AG04450 (cell line): Measurements from ENCODE around the gene PPP1R3G. TPM values are rescaled to one million over a fixed set of nuclear protein-coding genes. Genes with fewer than 3 reads are reported as not detected.

Experiments
- CTCF ChIA-PET: fragments of 300-600, 350-600 bp; formaldehyde crosslinking; extraction: SDS; loops from one replicate; lab custom pipeline; 2022; ENCODE audit warnings: antibody characterized with exemption, inconsistent platforms; lab: Charles Lee
- POLR2A ChIA-PET: fragments of 350-600 bp; formaldehyde crosslinking; extraction: SDS; loops from one replicate; lab custom pipeline; 2021; ENCODE audit warnings: antibody characterized with exemption, inconsistent platforms; lab: Yijun Ruan, JAX
- DNase-seq: peaks from one replicate; pipeline ENCODE4 v3.0.0-alpha.2; 2011; ENCODE audit warnings: low read depth, low spot score
- H3K27ac ChIP-seq: one replicate; pipeline ENCODE4 v1.5.1; 2012; ENCODE audit warnings: low read depth, low read length, control low read depth
- H3K27me3 ChIP-seq: one replicate; pipeline ENCODE4 v1.6.0; 2012; ENCODE audit warnings: low read length; ENCODE audit not compliant: control insufficient read depth, insufficient read depth
- H3K4me3 ChIP-seq: 2 replicates; pipeline ENCODE4 v1.5.1; 2011; ENCODE audit warnings: mild to moderate bottlenecking, low read depth, low read length, control low read depth
- H3K9me3 ChIP-seq: 2 replicates; pipeline ENCODE4 v1.5.1; 2012; ENCODE audit warnings: low read length; ENCODE audit not compliant: control insufficient read depth, insufficient read depth
- polyA plus RNA-seq: library from polyadenylated mRNA; depleted of rRNA; stranded (reverse); fragments of >200 nt; gene quantifications from 2 replicates; pipeline ENCODE4 v1.2.3, GENCODE V29; 2011
- TF ChIP-seq, protein P1 (sequence below): IDR thresholded peaks from 2 replicates; pipeline ENCODE4 v1.5.1; 2011; ENCODE audit warnings: low read depth, low read length, control low read depth, inconsistent platforms

The PPP1R3G gene
- polyA plus RNA-seq, 1 experiment, result 0.11 TPM

DNA sequence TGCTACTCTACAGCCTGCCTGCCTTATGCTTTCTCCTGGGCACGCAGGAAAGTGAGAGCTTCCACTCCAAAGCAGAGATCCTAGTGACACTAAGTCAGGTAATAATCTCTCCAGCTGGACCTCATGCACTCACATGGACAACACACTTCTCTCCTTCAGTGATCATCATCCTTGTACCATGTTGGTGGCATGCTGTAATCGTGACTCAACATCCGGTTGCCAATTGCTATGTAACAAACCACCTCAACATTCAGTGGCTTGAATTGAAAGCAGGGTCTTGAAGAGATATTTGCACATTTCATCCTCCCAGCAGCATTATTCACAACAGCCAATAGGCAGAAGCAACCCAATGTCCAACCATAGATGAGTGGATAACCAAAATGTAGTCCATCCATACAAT lies 40.3 kb upstream of the PPP1R3G start:
- H3K9me3 ChIP-seq, result peaks cover 5% of the 10 kb centered on the region
- H3K4me3 ChIP-seq, result no peak overlapping the region
- ChIA-PET POLR2A (no interaction called here), CTCF (interaction anchor here (1.1 to 3.9 kb wide), 2 partner anchors 12 to 14 kb away, joined by 3 to 14 read pairs; no protein-coding TSS in a partner anchor)
- peaks cover 3% of the 10 kb centered on the region for H3K27me3 ChIP-seq
- DNase-seq, result no peak
- TF ChIP-seq, protein P1, sequence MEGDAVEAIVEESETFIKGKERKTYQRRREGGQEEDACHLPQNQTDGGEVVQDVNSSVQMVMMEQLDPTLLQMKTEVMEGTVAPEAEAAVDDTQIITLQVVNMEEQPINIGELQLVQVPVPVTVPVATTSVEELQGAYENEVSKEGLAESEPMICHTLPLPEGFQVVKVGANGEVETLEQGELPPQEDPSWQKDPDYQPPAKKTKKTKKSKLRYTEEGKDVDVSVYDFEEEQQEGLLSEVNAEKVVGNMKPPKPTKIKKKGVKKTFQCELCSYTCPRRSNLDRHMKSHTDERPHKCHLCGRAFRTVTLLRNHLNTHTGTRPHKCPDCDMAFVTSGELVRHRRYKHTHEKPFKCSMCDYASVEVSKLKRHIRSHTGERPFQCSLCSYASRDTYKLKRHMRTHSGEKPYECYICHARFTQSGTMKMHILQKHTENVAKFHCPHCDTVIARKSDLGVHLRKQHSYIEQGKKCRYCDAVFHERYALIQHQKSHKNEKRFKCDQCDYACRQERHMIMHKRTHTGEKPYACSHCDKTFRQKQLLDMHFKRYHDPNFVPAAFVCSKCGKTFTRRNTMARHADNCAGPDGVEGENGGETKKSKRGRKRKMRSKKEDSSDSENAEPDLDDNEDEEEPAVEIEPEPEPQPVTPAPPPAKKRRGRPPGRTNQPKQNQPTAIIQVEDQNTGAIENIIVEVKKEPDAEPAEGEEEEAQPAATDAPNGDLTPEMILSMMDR, result no peak
- no peak overlapping the region for H3K27ac ChIP-seq

DNA sequence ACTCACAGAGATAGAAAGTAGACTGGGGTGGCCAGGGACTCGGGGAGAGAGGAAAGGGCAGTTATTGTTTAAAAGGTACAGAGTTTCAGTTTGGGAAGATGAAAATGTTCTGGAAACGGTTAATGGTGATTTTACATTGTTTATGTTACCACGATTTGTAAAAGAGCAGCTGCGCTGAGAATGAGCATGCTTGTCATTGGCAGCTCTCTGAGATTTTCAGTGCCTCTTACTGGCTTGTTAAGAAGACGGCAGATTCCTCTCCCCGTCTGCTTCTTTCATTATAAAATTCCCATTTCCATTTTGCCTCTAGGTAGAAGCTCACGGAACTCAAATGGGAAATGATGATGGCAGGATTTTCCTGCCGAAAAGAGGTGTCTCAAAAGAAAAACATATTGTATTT lies 39.7 kb upstream of the PPP1R3G start:
- peaks cover 5% of the 10 kb centered on the region for H3K9me3 ChIP-seq
- DNase-seq, result no peak
- no peak overlapping the region for H3K27ac ChIP-seq
- TF ChIP-seq, protein P1, result no peak
- ChIA-PET POLR2A (no interaction called here), CTCF (interaction anchor here (0.6 to 3.9 kb wide), 3 partner anchors 12 to 369 kb away, joined by 3 to 14 read pairs (median 9); no protein-coding TSS in a partner anchor)
- H3K27me3 ChIP-seq, result peaks cover 3% of the 10 kb centered on the region
- H3K4me3 ChIP-seq, result peak overlapping the region; percentile 13

DNA sequence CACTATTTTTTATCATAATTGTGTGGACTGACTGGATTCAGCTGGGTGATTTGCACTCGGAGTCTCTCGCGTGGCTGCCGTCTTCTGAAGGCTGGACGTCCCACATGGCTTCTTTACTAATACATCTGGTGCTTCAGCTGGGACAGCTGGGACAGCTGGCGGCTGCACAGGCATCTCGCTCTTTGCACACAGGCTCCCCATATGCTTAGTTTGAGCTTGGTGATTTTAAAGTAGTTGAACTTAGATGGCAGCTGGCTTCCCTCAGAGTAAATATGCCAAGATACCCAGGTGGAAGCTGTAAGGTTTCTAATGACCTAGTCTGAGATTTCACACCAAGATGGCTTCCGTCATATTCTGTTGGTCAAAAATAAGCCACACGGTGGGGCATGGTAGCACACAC lies 38.7 kb upstream of the PPP1R3G start:
- POLR2A ChIA-PET, result no interaction called here
- TF ChIP-seq, protein P1, result no peak
- Histone ChIP-seq H3K27me3 (peaks cover 3% of the 10 kb centered on the region), H3K4me3 (no peak overlapping the region), H3K27ac (no peak overlapping the region), H3K9me3 (peaks cover 5% of the 10 kb centered on the region)
- no peak for DNase-seq
- CTCF ChIA-PET, result interaction anchor here (3.9 kb wide), 1 partner anchor 16 kb away, joined by 14 read pairs; no protein-coding TSS in a partner anchor

DNA sequence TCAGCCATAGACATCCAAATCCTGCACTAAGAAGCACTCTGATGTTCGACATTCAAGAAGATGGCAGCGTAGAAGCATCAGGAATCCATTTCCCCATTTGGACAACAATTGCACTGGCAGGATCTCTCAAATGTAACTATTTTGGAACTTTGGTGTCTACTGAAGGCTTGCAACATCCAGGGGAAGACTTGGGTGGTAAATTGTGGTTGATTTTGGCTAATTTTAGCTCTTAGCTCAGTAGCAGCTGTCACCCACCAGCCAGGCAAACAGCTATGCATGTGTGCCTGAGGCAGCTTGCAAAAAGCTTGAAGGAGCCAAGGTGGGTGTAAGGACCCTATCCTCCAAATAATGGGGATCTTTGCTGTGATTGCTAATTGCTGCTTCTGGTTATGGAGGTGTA lies 35.1 kb upstream of the PPP1R3G start:
- Histone ChIP-seq H3K4me3 (no peak overlapping the region), H3K9me3 (peaks cover 9% of the 10 kb centered on the region; the same call in 1 of the 2 replicates), H3K27me3 (peaks cover 3% of the 10 kb centered on the region), H3K27ac (no peak overlapping the region)
- ChIA-PET CTCF (no interaction called here), POLR2A (no interaction called here)
- TF ChIP-seq, protein P1, result no peak
- DNase-seq, result no peak

DNA sequence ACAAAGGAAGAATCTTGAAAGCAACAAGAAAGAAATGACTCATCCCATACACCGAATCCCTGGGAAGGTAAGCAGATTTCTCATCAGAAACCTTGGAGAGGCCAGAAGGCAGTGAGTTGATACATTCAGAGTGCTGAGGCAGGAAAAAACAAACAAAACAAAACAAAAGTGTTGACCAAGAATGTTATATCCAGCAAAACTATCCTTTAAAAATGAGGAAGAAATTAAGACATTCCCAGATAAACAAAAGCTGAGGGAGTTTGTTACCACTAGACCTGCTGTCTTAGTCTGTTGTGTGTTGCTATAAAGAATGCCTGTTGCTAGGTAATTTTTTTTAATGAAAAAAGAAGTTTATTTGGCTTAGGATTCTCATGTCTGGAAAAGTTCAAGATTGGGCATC lies 33.7 kb upstream of the PPP1R3G start:
- ChIA-PET CTCF (interaction anchor here (0.6 kb wide), 1 partner anchor 819 kb away, joined by 3 read pairs; no protein-coding TSS in a partner anchor), POLR2A (no interaction called here)
- H3K27ac ChIP-seq, result no peak overlapping the region
- DNase-seq, result no peak
- TF ChIP-seq, protein P1, result no peak
- H3K27me3 ChIP-seq, result peaks cover 3% of the 10 kb centered on the region
- H3K9me3 ChIP-seq, result peaks cover 9% of the 10 kb centered on the region; the same call in 1 of the 2 replicates
- H3K4me3 ChIP-seq, result no peak overlapping the region
